GM23338 (cell line): Measurements from ENCODE around the gene STEAP3. TPM values are rescaled to one million over a fixed set of nuclear protein-coding genes. Genes with fewer than 3 reads are reported as not detected.
A peak's percentile ranks its signal among the peaks of the same experiment; 100 is the strongest.
"Not testable (repeated sequence)": the region's sequence is repeated elsewhere in the genome, so short reads cannot be mapped to it uniquely, and the experiment has no call there.

ENCODE experiments used
- ATAC-seq: fragments of 200-7000 bp; cut with Tn5 transposase; 3 replicates; pipeline ENCODE4 v1.9.1; 2020
- DNase-seq: peaks from one replicate; pipeline ENCODE4 v3.0.0-alpha.2; 2015; ENCODE audit warnings: low spot score
- H2AFZ ChIP-seq: fragments of 200-600 bp; sonication (generic); 2 replicates; pipeline ENCODE4 v1.8.0; 2016; ENCODE audit warnings: antibody characterized with exemption, mild to moderate bottlenecking, moderate library complexity
- H3F3A ChIP-seq: fragments of 200-600 bp; sonication (generic); replicated peaks from 2 replicates; pipeline ENCODE4 v1.8.0; 2017; ENCODE audit warnings: antibody characterized with exemption, mixed run types, low read depth
- H3K27ac ChIP-seq: fragments of 200-600 bp; sonication (generic); 2 replicates; pipeline ENCODE4 v1.6.1; 2016; ENCODE audit warnings: low read depth
- H3K27me3 ChIP-seq: fragments of 200-600 bp; sonication (generic); 2 replicates; pipeline ENCODE4 v1.8.0; 2016; ENCODE audit warnings: mild to moderate bottlenecking, mixed run types, moderate library complexity; ENCODE audit not compliant: insufficient read depth
- H3K36me3 ChIP-seq: fragments of 200-600 bp; sonication (generic); 2 replicates; pipeline ENCODE4 v1.8.0; 2016; ENCODE audit warnings: mild to moderate bottlenecking; ENCODE audit not compliant: insufficient read depth
- H3K4me1 ChIP-seq: fragments of 200-600 bp; sonication (generic); 2 replicates; pipeline ENCODE4 v1.8.0; 2016; ENCODE audit warnings: mild to moderate bottlenecking, moderate library complexity; ENCODE audit not compliant: insufficient read depth
- H3K4me2 ChIP-seq: fragments of 200-600 bp; sonication (generic); 2 replicates; pipeline ENCODE4 v1.7.1; 2017; ENCODE audit warnings: mixed run types
- H3K4me3 ChIP-seq: fragments of 200-600 bp; sonication (generic); 2 replicates; pipeline ENCODE4 v1.6.1; 2016; ENCODE audit warnings: mixed run types
- H3K79me2 ChIP-seq: fragments of 200-600 bp; sonication (generic); replicated peaks from 2 replicates; pipeline ENCODE4 v1.8.0; 2017; ENCODE audit warnings: mild to moderate bottlenecking; ENCODE audit not compliant: insufficient read depth
- H3K9me2 ChIP-seq: fragments of 200-600 bp; sonication (generic); 2 replicates; pipeline ENCODE4 v1.8.0; 2017; ENCODE audit not compliant: insufficient read depth
- H4K20me1 ChIP-seq: fragments of 200-600 bp; sonication (generic); replicated peaks from 2 replicates; pipeline ENCODE4 v1.8.0; 2017; ENCODE audit warnings: mild to moderate bottlenecking; ENCODE audit not compliant: insufficient read depth
- H3K27ac Mint-ChIP-seq: 2 replicates; pipeline ENCODE4 v1.8.0; 2020; ENCODE audit warnings: inconsistent platforms, mild to moderate bottlenecking, moderate library complexity, mixed read lengths
- H3K27me3 Mint-ChIP-seq: 3 replicates; pipeline ENCODE4 v1.8.0; 2022; ENCODE audit warnings: low read depth, mild to moderate bottlenecking, moderate library complexity, mixed read lengths, inconsistent platforms; ENCODE audit not compliant: insufficient read depth, poor library complexity
- H3K36me3 Mint-ChIP-seq: 3 replicates; pipeline ENCODE4 v1.8.0; 2021; ENCODE audit warnings: low read depth, mild to moderate bottlenecking, inconsistent platforms, moderate library complexity, mixed read lengths
- H3K4me1 Mint-ChIP-seq: 3 replicates; pipeline ENCODE4 v1.8.0; 2020; ENCODE audit warnings: mild to moderate bottlenecking, inconsistent platforms, mixed read lengths
- H3K4me3 Mint-ChIP-seq: 3 replicates; pipeline ENCODE4 v1.8.0; 2021; ENCODE audit warnings: moderate library complexity, mild to moderate bottlenecking, inconsistent platforms, mixed read lengths
- H3K9me3 Mint-ChIP-seq: 3 replicates; pipeline ENCODE4 v1.8.0; 2020; ENCODE audit warnings: moderate library complexity, mild to moderate bottlenecking, inconsistent platforms, mixed read lengths
- EZH2phosphoT487 ChIP-seq: fragments of 200-600 bp; sonication (generic); IDR thresholded peaks from one replicate; pipeline ENCODE4 v1.8.1; 2018; ENCODE audit warnings: antibody characterized with exemption; ENCODE audit not compliant: unreplicated experiment
- JUNB ChIP-seq: IDR thresholded peaks from one replicate; pipeline ENCODE4 v1.6.1; 2016; ENCODE audit warnings: antibody characterized with exemption; ENCODE audit not compliant: unreplicated experiment
- POLR2AphosphoS5 ChIP-seq: IDR thresholded peaks from 2 replicates; pipeline ENCODE4 v1.6.1; 2016; ENCODE audit warnings: antibody characterized with exemption, low read depth
- ZNF114 ChIP-seq: fragments of 250-450 bp; sonication (Bioruptor Pico); IDR thresholded peaks from 2 replicates; pipeline ENCODE4 v1.5.0; 2020; ENCODE audit warnings: mild to moderate bottlenecking, moderate library complexity
- ZNF331 ChIP-seq: fragments of 250-450 bp; sonication (Bioruptor Pico); IDR thresholded peaks from 2 replicates; pipeline ENCODE4 v1.5.0; 2020; ENCODE audit warnings: low read depth, mild to moderate bottlenecking, moderate library complexity
- ZNF462 ChIP-seq: fragments of 250-450 bp; sonication (Bioruptor Pico); IDR thresholded peaks from 2 replicates; pipeline ENCODE4 v1.5.0; 2020; ENCODE audit warnings: mild to moderate bottlenecking, moderate library complexity
- polyA plus RNA-seq: library from polyadenylated mRNA; unstranded; fragments of >200 nt; fragmentation: Nextera tagmentation; extraction: Ambion mirVana; gene quantifications from 2 replicates; pipeline ENCODE4 v1.2.1, GENCODE V29; 2016
- total RNA-seq: library from RNA; depleted of rRNA; stranded (reverse); fragments of >200 nt; shearing (Covaris generic); gene quantifications from 2 replicates; pipeline ENCODE4 v1.2.3, GENCODE V29; 2014

Gene STEAP3
- total and polyA plus RNA-seq, 2 experiments from 2014 or later: 8.6 to 27.3 TPM

DNA sequence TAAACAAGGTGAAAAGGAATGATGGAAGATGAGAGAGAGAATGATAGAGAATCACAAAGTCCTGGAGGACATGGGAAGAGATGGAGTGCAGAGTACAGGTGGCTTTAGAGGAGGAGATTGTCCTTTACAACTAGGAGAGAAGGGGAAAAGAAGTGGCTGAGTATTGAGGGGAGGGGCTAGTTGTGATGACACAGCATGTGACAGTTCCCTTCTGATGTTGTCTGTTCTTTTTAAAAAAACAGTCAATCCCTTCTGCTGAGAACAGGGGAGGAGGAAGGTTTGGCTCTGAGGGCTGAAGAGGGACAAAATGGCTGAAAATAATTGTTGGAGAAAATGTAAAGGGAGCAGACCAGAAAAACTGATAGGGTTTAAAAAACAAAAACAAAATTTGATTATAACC, 44.0 kb downstream of the STEAP3 start (continued):
- TF ChIP-seq ZNF462 (no peak), POLR2AphosphoS5 (no peak)

DNA sequence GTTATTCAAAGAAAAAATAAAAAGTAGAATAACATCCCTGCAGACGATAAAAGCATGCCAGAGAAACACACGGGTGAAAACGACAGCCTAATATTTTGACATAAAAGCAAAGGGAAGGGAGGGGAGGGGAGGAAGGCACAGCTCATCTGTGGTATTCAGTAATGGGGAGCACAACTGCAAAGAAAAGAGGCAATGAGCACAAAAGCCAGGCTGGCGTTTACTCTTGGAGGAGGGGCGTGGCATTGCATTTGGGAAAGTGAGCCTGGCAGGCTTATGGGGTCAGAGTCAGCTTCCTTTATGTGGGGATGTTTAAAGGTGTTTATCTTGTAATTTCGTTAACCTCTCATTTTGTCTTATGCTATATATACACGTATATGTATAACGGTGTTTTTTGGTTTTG, 53.2 kb downstream of the STEAP3 start:
- DNase-seq (peak; percentile 38), ATAC-seq (peak; percentile 68)
- no peaks in the 10 kb centered on the region for H3F3A ChIP-seq
- H3K4me2 ChIP-seq: no peak overlapping the region
- peaks cover 7% of the 10 kb centered on the region; the same call in 2 of the 3 replicates for H3K4me1 Mint-ChIP-seq
- no peaks in the 10 kb centered on the region for H3K79me2 ChIP-seq
- H4K20me1 ChIP-seq: no peaks in the 10 kb centered on the region
- no peak overlapping the region for H3K4me3 Mint-ChIP-seq
- H3K9me3 Mint-ChIP-seq: peaks cover 3% of the 10 kb centered on the region; the same call in 1 of the 3 replicates
- peaks cover 1% of the 10 kb centered on the region for H3K27me3 Mint-ChIP-seq
- TF ChIP-seq ZNF114 (no peak), JUNB (no peak), ZNF331 (CRISPR knock-in tag) (no peak), ZNF462 (no peak), POLR2AphosphoS5 (no peak), EZH2phosphoT487 (no peak)
- no peaks in the 10 kb centered on the region for H3K9me2 ChIP-seq
- H3K27ac ChIP-seq: no peak overlapping the region
- H3K27me3 ChIP-seq: no peaks in the 10 kb centered on the region
- H3K4me3 ChIP-seq: no peak overlapping the region
- no peak overlapping the region for H2AFZ ChIP-seq
- H3K27ac Mint-ChIP-seq: no peak overlapping the region
- H3K4me1 ChIP-seq: no peaks in the 10 kb centered on the region; the same call in 1 of the 2 replicates
- H3K36me3 Mint-ChIP-seq: no peaks in the 10 kb centered on the region
- no peaks in the 10 kb centered on the region for H3K36me3 ChIP-seq

GRCh38 chr2:119278385-119278784, 54.8 kb downstream of the STEAP3 start:
- H3K36me3 ChIP-seq, H3K36me3 Mint-ChIP-seq, H4K20me1 ChIP-seq, DNase-seq, H3K4me1 Mint-ChIP-seq, H3K4me1 ChIP-seq, H3K27me3 ChIP-seq, H3K4me3 ChIP-seq, H3K27ac ChIP-seq, H3K4me2 ChIP-seq, H3K4me3 Mint-ChIP-seq, H3K9me3 Mint-ChIP-seq, H2AFZ ChIP-seq, H3K9me2 ChIP-seq, ATAC-seq, H3K27me3 Mint-ChIP-seq, H3K79me2 ChIP-seq, H3F3A ChIP-seq, H3K27ac Mint-ChIP-seq: not testable (repeated sequence)
